ENCODE data around the gene THRB. TPM values are rescaled to one million over a fixed set of nuclear protein-coding genes. Genes with fewer than 3 reads are reported as not detected.

THRB gene
- total RNA-seq, 4 donors from 2014 or later, result 29.2 to 38.5 (median 36.3) TPM

DNA sequence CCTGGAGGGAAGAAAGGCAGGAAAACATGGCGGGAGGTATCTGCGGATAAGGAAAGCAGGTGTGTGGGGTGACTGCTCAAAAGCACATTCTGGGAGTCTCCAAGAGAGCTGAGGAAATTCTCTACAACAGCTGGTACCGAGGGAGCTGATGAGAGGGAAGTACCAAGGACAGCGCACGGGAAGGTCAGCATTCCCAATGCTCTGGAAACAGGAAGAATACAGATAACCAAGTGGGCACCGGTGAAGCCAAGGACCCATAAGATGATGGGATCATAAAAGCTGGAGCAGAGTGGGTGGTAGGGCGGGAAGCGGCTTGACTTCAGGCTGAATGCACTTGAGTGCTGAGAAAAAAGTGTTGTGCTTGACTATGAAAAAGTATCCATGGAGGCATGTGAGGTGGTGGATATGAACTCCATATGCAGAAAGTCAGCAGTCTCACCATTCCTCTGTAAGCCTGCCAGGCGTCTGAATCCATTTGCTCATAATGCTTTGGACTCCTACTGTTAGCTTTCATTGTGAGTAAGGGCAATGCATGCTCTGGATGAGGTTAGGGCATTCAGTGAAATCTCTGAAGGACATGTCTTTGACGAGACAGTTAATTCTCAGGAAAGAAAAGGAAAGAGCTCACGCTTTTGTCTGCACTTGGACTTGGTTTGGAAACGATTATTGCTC is 334.1 kb downstream of the THRB start:
- TF ChIP-seq, protein P1, sequence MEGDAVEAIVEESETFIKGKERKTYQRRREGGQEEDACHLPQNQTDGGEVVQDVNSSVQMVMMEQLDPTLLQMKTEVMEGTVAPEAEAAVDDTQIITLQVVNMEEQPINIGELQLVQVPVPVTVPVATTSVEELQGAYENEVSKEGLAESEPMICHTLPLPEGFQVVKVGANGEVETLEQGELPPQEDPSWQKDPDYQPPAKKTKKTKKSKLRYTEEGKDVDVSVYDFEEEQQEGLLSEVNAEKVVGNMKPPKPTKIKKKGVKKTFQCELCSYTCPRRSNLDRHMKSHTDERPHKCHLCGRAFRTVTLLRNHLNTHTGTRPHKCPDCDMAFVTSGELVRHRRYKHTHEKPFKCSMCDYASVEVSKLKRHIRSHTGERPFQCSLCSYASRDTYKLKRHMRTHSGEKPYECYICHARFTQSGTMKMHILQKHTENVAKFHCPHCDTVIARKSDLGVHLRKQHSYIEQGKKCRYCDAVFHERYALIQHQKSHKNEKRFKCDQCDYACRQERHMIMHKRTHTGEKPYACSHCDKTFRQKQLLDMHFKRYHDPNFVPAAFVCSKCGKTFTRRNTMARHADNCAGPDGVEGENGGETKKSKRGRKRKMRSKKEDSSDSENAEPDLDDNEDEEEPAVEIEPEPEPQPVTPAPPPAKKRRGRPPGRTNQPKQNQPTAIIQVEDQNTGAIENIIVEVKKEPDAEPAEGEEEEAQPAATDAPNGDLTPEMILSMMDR (IDR thresholded peaks at IDR 0.05; ENCODE audit: low read depth), result no peak

DNA sequence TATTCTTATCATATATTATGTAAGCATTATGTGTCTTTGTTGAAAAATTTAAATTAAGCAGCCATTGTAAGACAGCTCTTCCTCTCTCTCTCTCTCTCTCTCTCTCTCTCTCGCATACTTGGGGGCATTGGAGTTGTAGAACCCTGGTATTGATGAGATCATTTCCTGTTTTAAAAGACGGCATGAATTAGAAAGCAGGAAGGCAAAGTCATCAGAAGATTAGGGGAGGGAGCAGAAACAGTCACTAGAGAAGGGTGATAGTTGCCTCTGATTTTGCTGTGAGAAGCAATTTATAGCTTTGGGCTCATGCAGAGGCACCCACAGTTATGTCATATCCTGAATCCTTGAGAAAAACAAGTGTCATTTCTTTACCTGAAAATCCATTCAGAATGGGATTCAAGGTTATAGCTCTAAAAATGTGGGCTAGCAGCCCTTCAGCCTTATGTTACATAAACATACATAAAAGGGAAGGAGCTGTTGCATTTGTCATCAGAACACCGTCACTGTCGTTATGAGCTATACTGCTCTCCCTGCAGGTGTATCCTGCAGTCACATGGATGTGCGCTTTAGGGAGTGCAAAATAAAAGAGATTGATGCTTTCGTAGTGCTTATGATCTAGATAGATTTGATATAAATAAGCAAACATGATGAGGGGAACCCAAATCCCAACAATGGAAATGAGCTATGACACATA is 335.7 kb downstream of the THRB start:
- TF ChIP-seq, protein P1 (IDR thresholded peaks at IDR 0.05; ENCODE audit: low read depth), result no peak

DNA sequence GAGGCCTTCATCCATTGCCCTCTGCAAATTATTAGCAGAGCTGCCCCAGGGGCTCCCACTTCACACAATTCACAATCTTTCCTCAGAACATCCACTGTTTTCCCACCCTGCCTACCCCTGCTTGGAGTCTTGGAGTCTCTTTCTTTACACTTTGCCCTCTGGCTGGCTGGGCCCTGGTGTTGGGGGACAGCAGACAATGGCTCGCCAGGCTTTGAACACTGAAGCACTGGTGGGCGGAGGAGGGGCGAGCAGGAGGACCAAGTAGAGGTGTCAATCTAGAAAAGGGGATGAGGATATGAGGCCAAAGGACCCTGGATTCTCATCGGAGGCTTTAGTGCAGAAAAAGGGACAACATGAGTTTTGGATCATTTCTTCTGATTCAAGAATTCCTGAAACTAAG is 337.5 kb downstream of the THRB start:
- TF ChIP-seq, protein P1 (IDR thresholded peaks at IDR 0.05; ENCODE audit: low read depth), result no peak

DNA sequence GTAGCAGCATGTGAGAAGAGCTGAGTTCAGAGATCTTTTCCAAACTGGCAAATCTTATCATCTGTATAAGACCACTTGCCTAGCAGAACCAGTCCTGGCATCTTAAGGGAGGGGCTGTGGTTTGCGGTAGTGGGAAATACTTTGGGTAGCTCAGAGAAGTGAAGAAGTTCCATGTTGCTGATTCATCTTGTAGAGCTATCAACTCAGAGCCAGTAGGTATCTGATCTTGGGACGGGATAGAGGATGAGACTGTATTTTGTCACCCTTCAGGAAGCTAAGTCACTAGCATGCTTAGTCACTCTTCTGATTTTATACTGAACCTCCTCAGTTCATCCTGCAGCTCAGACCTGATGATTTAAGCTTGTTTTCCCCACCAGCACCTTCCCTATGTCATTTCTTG is 338.2 kb downstream of the THRB start:
- TF ChIP-seq, protein P1 (IDR thresholded peaks at IDR 0.05; ENCODE audit: low read depth), result no peak

DNA sequence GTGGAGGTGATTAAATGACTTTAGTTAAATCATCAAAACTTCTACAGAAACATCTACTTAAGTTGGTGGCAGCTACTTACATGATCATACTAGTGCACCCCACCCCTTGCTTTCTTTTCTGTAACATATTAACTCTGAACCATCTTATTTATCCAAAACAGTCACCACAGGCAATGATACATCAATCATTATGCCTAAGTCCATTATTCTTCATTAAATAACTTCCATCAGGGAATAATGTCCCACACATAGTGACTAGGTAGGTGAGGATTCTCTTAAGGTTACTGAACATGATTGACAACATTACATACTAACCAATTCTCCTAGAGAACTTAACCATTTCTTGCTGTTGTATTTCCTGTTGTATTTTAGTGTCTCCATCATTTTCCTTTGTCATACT is 339.4 kb downstream of the THRB start:
- TF ChIP-seq, protein P1 (IDR thresholded peaks at IDR 0.05; ENCODE audit: low read depth), result no peak

DNA sequence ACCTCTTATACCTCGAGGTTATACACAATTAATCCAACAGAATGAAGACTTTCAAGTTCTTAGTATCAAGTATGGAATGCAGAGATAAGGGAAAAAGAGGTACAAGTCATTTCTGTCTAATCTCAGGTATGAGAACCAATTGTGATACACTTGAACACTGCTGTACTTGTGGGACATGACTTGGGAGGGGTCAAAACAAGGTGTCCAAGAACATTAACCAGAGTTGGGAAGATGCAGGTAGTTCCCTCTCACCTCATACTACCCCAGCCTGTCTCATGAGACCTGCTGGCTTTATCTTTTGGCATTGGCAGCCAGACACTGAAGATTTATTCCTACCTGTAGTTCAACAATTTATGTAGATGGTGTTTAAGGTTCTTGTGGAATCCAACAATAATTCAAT is 339.9 kb downstream of the THRB start:
- TF ChIP-seq, protein P1 (IDR thresholded peaks at IDR 0.05; ENCODE audit: low read depth), result no peak

DNA sequence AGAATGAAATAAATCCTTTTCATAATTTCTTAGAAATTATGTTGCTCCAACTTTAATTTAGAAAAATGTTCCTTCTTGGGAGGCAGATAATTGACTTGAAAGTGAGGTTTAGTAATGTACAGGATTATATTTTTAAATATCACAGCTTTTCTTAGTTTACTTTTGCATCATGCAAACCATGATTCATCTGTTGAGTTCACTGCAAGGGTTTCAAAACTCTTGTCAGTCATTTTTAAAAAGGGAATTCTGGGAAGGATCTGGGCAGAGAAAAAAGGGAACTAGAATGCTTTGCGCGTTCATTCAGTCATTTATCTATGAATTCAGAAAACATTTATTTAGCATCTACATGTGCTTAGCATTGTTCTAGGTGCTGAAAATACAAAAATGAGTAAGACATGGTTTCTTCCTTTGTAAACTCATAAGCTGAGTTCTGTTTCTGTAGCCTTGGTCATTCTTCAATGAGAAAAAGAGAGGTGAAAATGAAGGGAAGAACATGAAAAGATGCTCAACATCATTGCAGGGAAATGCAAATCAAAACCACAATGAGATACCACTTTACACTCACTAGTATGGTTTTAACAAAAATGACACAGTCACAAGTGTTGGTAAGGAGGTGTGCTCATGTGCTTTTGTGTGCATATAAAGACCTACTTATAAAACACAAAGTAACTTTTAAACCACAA is 340.5 kb downstream of the THRB start:
- TF ChIP-seq, protein P1 (IDR thresholded peaks at IDR 0.05; ENCODE audit: low read depth), result no peak

All from subcutaneous adipose tissue (tissue), 4 donors.